ENCODE results near the gene OXCT1.

DNA sequence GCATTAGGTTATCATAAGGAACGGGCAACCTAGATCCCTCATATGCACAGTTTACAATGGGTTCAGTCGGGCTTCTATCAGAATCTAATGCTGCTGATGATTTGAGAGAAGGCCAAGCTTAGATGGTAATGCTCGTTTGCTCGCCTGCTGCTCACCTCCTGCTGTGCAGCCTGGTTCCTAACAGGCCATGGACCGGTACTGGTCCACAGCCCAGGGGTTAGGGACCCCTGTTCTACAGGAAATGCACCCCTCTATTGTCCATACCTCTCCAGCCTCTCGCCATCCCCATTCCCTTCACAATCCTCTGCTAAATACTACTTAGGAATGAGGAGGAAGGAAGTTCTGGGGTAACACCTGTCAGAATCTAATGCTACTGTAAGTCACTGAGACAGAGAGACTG, 75.1 kb downstream of the OXCT1 start:
- TF ChIP-seq JUN (IDR thresholded peaks at IDR 0.05) = no peak
- no peak for TF ChIP-seq POLR2A (IDR thresholded peaks at IDR 0.05; ENCODE audit: low read length)
- no peak for TF ChIP-seq FOXS1 (CRISPR knock-in tag; IDR thresholded peaks at IDR 0.05)
- TF ChIP-seq KDM1A (IDR thresholded peaks at IDR 0.05; ENCODE audit: low read depth) = no peak
- no peak for TF ChIP-seq CHD2 (IDR thresholded peaks at IDR 0.05; ENCODE audit: low read length, partially characterized antibody)
- TF ChIP-seq CTCF (IDR thresholded peaks at IDR 0.05) = no peak
- TF ChIP-seq MAZ (IDR thresholded peaks at IDR 0.05; ENCODE audit: borderline replicate concordance, low read depth, low read length) = no peak
- no peak for TF ChIP-seq RARB (CRISPR knock-in tag; IDR thresholded peaks at IDR 0.05)
- TF ChIP-seq MAX (IDR thresholded peaks at IDR 0.05) = no peak
